ENCODE data around the gene SLC1A2. TPM values are rescaled to one million over a fixed set of nuclear protein-coding genes. Genes with fewer than 3 reads are reported as not detected.

Gene SLC1A2
- total RNA-seq, 1 donor from 2014 or later, result 0.25 TPM

- H3K9me3 Mint-ChIP-seq (ENCODE audit: unreplicated experiment), result peaks cover 4% of the 10 kb centered on the region
- TF ChIP-seq CTCF (IDR thresholded peaks at IDR 0.05; ENCODE audit: insufficient read depth, low read depth, low read length) (no peak), EZH2 (IDR thresholded peaks at IDR 0.05; ENCODE audit: insufficient read depth, low read length) (no peak)
- DNase-seq (ENCODE audit: low read depth) (no peak), FAIRE-seq (no peak)
- Histone ChIP-seq H3K36me3 (ENCODE audit: insufficient read depth, low read length) (no peaks in the 10 kb centered on the region), H2AFZ (ENCODE audit: low read depth, low read length) (no peak overlapping the region), H3K27me3 (ENCODE audit: insufficient read depth, low read length) (no peaks in the 10 kb centered on the region), H3K27ac (ENCODE audit: low read depth, low read length) (no peak overlapping the region), H3K79me2 (ENCODE audit: insufficient read depth, low read length) (no peaks in the 10 kb centered on the region), H3K9ac (ENCODE audit: low read length) (no peak overlapping the region), H4K20me1 (ENCODE audit: insufficient read depth, low read length) (no peaks in the 10 kb centered on the region), H3K9me3 (ENCODE audit: insufficient read depth, low read depth, low read length) (peaks cover 3% of the 10 kb centered on the region), H3K4me3 (ENCODE audit: insufficient read depth, low read depth, low read length) (no peak overlapping the region), H3K4me2 (ENCODE audit: low read length) (no peak overlapping the region), H3K4me1 (ENCODE audit: insufficient read depth, low read length) (no peaks in the 10 kb centered on the region)
- no peak overlapping the region for H3K27ac Mint-ChIP-seq (ENCODE audit: unreplicated experiment)
- H3K36me3 Mint-ChIP-seq (ENCODE audit: low read depth, unreplicated experiment), result no peaks in the 10 kb centered on the region
- H3K27me3 Mint-ChIP-seq (ENCODE audit: low read depth, unreplicated experiment), result peaks cover 4% of the 10 kb centered on the region
- H3K4me1 Mint-ChIP-seq (ENCODE audit: low read depth, unreplicated experiment), result no peaks in the 10 kb centered on the region
- no peak overlapping the region for H3K4me3 Mint-ChIP-seq (ENCODE audit: unreplicated experiment)
These were observed 175.6 kb downstream of the SLC1A2 start for GRCh38 chr11:35243774-35244173.

- Mint-ChIP-seq H3K4me3 (ENCODE audit: unreplicated experiment) (no peak overlapping the region), H3K27ac (ENCODE audit: unreplicated experiment) (no peak overlapping the region), H3K36me3 (ENCODE audit: low read depth, unreplicated experiment) (no peaks in the 10 kb centered on the region), H3K27me3 (ENCODE audit: low read depth, unreplicated experiment) (peaks cover 4% of the 10 kb centered on the region), H3K9me3 (ENCODE audit: unreplicated experiment) (no peaks in the 10 kb centered on the region), H3K4me1 (ENCODE audit: low read depth, unreplicated experiment) (peaks cover 2% of the 10 kb centered on the region)
- Histone ChIP-seq H4K20me1 (ENCODE audit: insufficient read depth, low read length) (no peaks in the 10 kb centered on the region), H3K4me2 (ENCODE audit: low read length) (peak overlapping the region; percentile 17), H3K4me3 (ENCODE audit: insufficient read depth, low read depth, low read length) (no peak overlapping the region), H3K9ac (ENCODE audit: low read length) (no peak overlapping the region), H3K27me3 (ENCODE audit: insufficient read depth, low read length) (no peaks in the 10 kb centered on the region), H3K4me1 (ENCODE audit: insufficient read depth, low read length) (no peaks in the 10 kb centered on the region), H2AFZ (ENCODE audit: low read depth, low read length) (no peak overlapping the region), H3K36me3 (ENCODE audit: insufficient read depth, low read length) (no peaks in the 10 kb centered on the region), H3K9me3 (ENCODE audit: insufficient read depth, low read depth, low read length) (no peaks in the 10 kb centered on the region), H3K27ac (ENCODE audit: low read depth, low read length) (peak overlapping the region; percentile 8), H3K79me2 (ENCODE audit: insufficient read depth, low read length) (no peaks in the 10 kb centered on the region)
- FAIRE-seq (no peak), DNase-seq (ENCODE audit: low read depth) (no peak)
- no peak for TF ChIP-seq EZH2 (IDR thresholded peaks at IDR 0.05; ENCODE audit: insufficient read depth, low read length)
- TF ChIP-seq CTCF (IDR thresholded peaks at IDR 0.05; ENCODE audit: insufficient read depth, low read depth, low read length), result no peak
These were observed 176.7 kb downstream of the SLC1A2 start for GRCh38 chr11:35242412-35243242.

- DNase-seq (ENCODE audit: low read depth), result no peak
- Histone ChIP-seq H3K4me1 (ENCODE audit: insufficient read depth, low read length) (peaks cover 8% of the 10 kb centered on the region), H2AFZ (ENCODE audit: low read depth, low read length) (no peak overlapping the region), H3K27ac (ENCODE audit: low read depth, low read length) (no peak overlapping the region), H4K20me1 (ENCODE audit: insufficient read depth, low read length) (no peaks in the 10 kb centered on the region), H3K9ac (ENCODE audit: low read length) (no peak overlapping the region), H3K36me3 (ENCODE audit: insufficient read depth, low read length) (no peaks in the 10 kb centered on the region), H3K27me3 (ENCODE audit: insufficient read depth, low read length) (no peaks in the 10 kb centered on the region), H3K9me3 (ENCODE audit: insufficient read depth, low read depth, low read length) (no peaks in the 10 kb centered on the region), H3K4me3 (ENCODE audit: insufficient read depth, low read depth, low read length) (no peak overlapping the region), H3K4me2 (ENCODE audit: low read length) (no peak overlapping the region), H3K79me2 (ENCODE audit: insufficient read depth, low read length) (no peaks in the 10 kb centered on the region)
- Mint-ChIP-seq H3K27ac (ENCODE audit: unreplicated experiment) (no peak overlapping the region), H3K4me3 (ENCODE audit: unreplicated experiment) (no peak overlapping the region), H3K9me3 (ENCODE audit: unreplicated experiment) (no peaks in the 10 kb centered on the region), H3K27me3 (ENCODE audit: low read depth, unreplicated experiment) (peaks cover 4% of the 10 kb centered on the region), H3K36me3 (ENCODE audit: low read depth, unreplicated experiment) (no peaks in the 10 kb centered on the region), H3K4me1 (ENCODE audit: low read depth, unreplicated experiment) (peaks cover 8% of the 10 kb centered on the region)
- TF ChIP-seq EZH2 (IDR thresholded peaks at IDR 0.05; ENCODE audit: insufficient read depth, low read length) (no peak), CTCF (IDR thresholded peaks at IDR 0.05; ENCODE audit: insufficient read depth, low read depth, low read length) (no peak)
- no peak for FAIRE-seq
These were observed 177.8 kb downstream of the SLC1A2 start for GRCh38 chr11:35241531-35241930.
